Stimulated activated CD4-positive, alpha-beta T cell treated with anti-CD3 and anti-CD28 coated beads, Interleukin-12 subunit alpha, Interleukin-12 subunit beta, amount 100 ng/mL, for 24 hours (primary cell): ENCODE measurements around the gene TWF2.

Experiments used
- DNase-seq, 2 experiments: peaks; one replicate each; pipeline ENCODE4 v3.0.0-alpha.2; 2020; ENCODE audit warnings: low read depth in 2 of 2

The TWF2 gene

GRCh38 chr3:52182196-52182595 is 56.8 kb downstream of the TWF2 start:
- no peak for DNase-seq

GRCh38 chr3:52181543-52181942 is 57.4 kb downstream of the TWF2 start:
- no peak for DNase-seq
